GM12878 (cell line): Measurements from ENCODE around the gene COL17A1. TPM values are rescaled to one million over a fixed set of nuclear protein-coding genes. Genes with fewer than 3 reads are reported as not detected.

ENCODE experiments used
- ATAC-seq: fragments of 200-7000 bp; cut with Tn5 transposase; 3 replicates; pipeline ENCODE4 v1.9.1; 2020; ENCODE audit warnings: mild to moderate bottlenecking, moderate library complexity
- BruUV-seq: library from RNA; stranded (reverse); fragments of 400-500 nt; replicated peaks from 2 replicates; lab custom pipeline; 2021; lab: Mats Ljungman, UMichigan
- CTCF ChIA-PET: fragments of 300-600 bp; sonication (Branson Sonifier 250); formaldehyde crosslinking; extraction: SDS; loops from one replicate; lab custom pipeline; 2021; ENCODE audit warnings: inconsistent platforms; lab: Yijun Ruan, JAX
- POLR2A ChIA-PET: fragments of 350-600 bp; formaldehyde crosslinking; extraction: SDS; loops from one replicate; lab custom pipeline; 2021; ENCODE audit warnings: inconsistent platforms; lab: Charles Lee
- RAD21 ChIA-PET: fragments of 300-600 bp; sonication (Branson Sonifier 250); formaldehyde crosslinking; loops from one replicate; lab custom pipeline; 2023; ENCODE audit warnings: antibody characterized with exemption; ENCODE audit not compliant: unreplicated experiment; lab: Charles Lee
- SMC1A ChIA-PET: fragments of 300-600 bp; sonication (Branson Sonifier 250); formaldehyde crosslinking; loops from one replicate; lab custom pipeline; 2023; ENCODE audit not compliant: unreplicated experiment, uncharacterized antibody; lab: Charles Lee
- DNase-seq: peaks from one replicate; pipeline ENCODE4 v3.0.0-alpha.2; 2011; ENCODE audit warnings: low read depth, low spot score
- FAIRE-seq: peaks from 3 replicates; lab custom pipeline; 2011; peaks lifted over from hg19 to GRCh38; lab: Jason Lieb, UNC
- H2AFZ ChIP-seq: 2 replicates; pipeline ENCODE4 v1.6.0; 2011; ENCODE audit warnings: low read depth, low read length, control low read depth; ENCODE audit not compliant: control insufficient read depth
- H3K27ac ChIP-seq: 2 replicates; pipeline ENCODE4 v1.5.1; 2011; ENCODE audit warnings: control low read depth; ENCODE audit not compliant: control insufficient read depth, insufficient read depth
- H3K27me3 ChIP-seq, 2 experiments: replicated peaks in 1 of 2; 2 replicates each; pipeline versions ENCODE4 v1.6.0 to v1.6.1; 2011; ENCODE audit warnings: low read length in 1 of 2; ENCODE audit not compliant: control insufficient read depth in 2 of 2, insufficient read depth in 2 of 2
- H3K36me3 ChIP-seq, 2 experiments: 2 replicates each; pipeline ENCODE4 v1.5.1; 2011; ENCODE audit warnings: low read length in 1 of 2; ENCODE audit not compliant: control insufficient read depth in 2 of 2, insufficient read depth in 2 of 2
- H3K4me1 ChIP-seq: 2 replicates; pipeline ENCODE4 v1.6.1; 2011; ENCODE audit warnings: mild to moderate bottlenecking, low read length, moderate library complexity, mixed read lengths; ENCODE audit not compliant: control insufficient read depth, insufficient read depth
- H3K4me2 ChIP-seq: 2 replicates; pipeline ENCODE4 v1.6.0; 2011; ENCODE audit warnings: control low read depth; ENCODE audit not compliant: control insufficient read depth, insufficient read depth
- H3K4me3 ChIP-seq: fragments of 200-600 bp; sonication (generic); 2 replicates; pipeline ENCODE4 v1.5.1; 2016
- H3K79me2 ChIP-seq: 2 replicates; pipeline ENCODE4 v1.6.0; 2011; ENCODE audit warnings: low read length; ENCODE audit not compliant: control insufficient read depth, insufficient read depth
- H3K9ac ChIP-seq: 2 replicates; pipeline ENCODE4 v1.8.0; 2011; ENCODE audit warnings: low read length, control low read depth, mixed read lengths; ENCODE audit not compliant: control insufficient read depth, insufficient read depth
- H3K9me3 ChIP-seq: replicated peaks from 3 replicates; pipeline ENCODE4 v1.5.1; 2011; ENCODE audit warnings: mild to moderate bottlenecking, low read length; ENCODE audit not compliant: control insufficient read depth, insufficient read depth
- H4K20me1 ChIP-seq: 2 replicates; pipeline ENCODE4 v1.6.0; 2011; ENCODE audit not compliant: control insufficient read depth, insufficient read depth
- ASH2L ChIP-seq: fragments of 300-600, 200-600 bp; sonication (generic); IDR thresholded peaks from 2 replicates; pipeline ENCODE4 v1.6.1; 2017; ENCODE audit warnings: low read depth, mild to moderate bottlenecking, borderline replicate concordance
- BCL11A ChIP-seq: IDR thresholded peaks from 2 replicates; pipeline ENCODE4 v1.6.1; 2011; ENCODE audit warnings: low read depth, low read length
- CBX3 ChIP-seq: fragments of 200-600 bp; sonication (generic); IDR thresholded peaks from 2 replicates; pipeline ENCODE4 v1.6.1; 2016; ENCODE audit warnings: low read depth, borderline replicate concordance
- CHD2 ChIP-seq: IDR thresholded peaks from 2 replicates; pipeline ENCODE4 v1.6.1; 2011; ENCODE audit warnings: low read depth, low read length, improper control_type of control experiment, borderline replicate concordance
- E2F8 ChIP-seq: fragments of 450-650 bp; IDR thresholded peaks from 2 replicates; pipeline ENCODE4 v1.6.1; 2018; ENCODE audit warnings: mild to moderate bottlenecking, low read depth, moderate library complexity; ENCODE audit not compliant: partially characterized antibody
- E4F1 ChIP-seq: fragments of 450-650 bp; IDR thresholded peaks from 2 replicates; pipeline ENCODE4 v1.6.1; 2018; ENCODE audit warnings: borderline replicate concordance, mild to moderate bottlenecking; ENCODE audit not compliant: partially characterized antibody
- MEF2B ChIP-seq: fragments of 450-650 bp; IDR thresholded peaks from 2 replicates; pipeline ENCODE4 v1.6.1; 2018; ENCODE audit warnings: mild to moderate bottlenecking, moderate library complexity; ENCODE audit not compliant: partially characterized antibody, poor library complexity, severe bottlenecking
- NFYA ChIP-seq: IDR thresholded peaks from 2 replicates; pipeline ENCODE4 v1.6.1; 2011; ENCODE audit warnings: low read depth, mild to moderate bottlenecking, low read length, improper control_type of control experiment, borderline replicate concordance
- NR2C2 ChIP-seq: IDR thresholded peaks from 2 replicates; pipeline ENCODE4 v1.6.1; 2011; ENCODE audit warnings: borderline replicate concordance, low read depth; ENCODE audit not compliant: control insufficient read depth, insufficient read length
- RB1 ChIP-seq: fragments of 450-650 bp; formaldehyde crosslinking; IDR thresholded peaks from 2 replicates; pipeline ENCODE4 v1.6.1; 2017; ENCODE audit warnings: mild to moderate bottlenecking, borderline replicate concordance
- RUNX3 ChIP-seq: IDR thresholded peaks from 2 replicates; pipeline ENCODE4 v1.6.1; 2012; ENCODE audit warnings: low read length, inconsistent platforms
- WGBS: methylation state at CpG from one replicate; pipeline ENCODE4 v1.1.6; 2016; ENCODE audit warnings: low lambda C conversion rate; ENCODE audit not compliant: insufficient replicate concordance, insufficient coverage; ENCODE audit errors: missing lambda C conversion rate; 5-methylcytosine and 5-hydroxymethylcytosine counted together
- in situ Hi-C: fragments of 300-500 bp; cut with MboI; formaldehyde crosslinking; loops from 9 replicates; pipeline ENCODE4 v1.14.3; 2018; ENCODE audit warnings: mixed read lengths
- intact Hi-C: fragments of 100-400 bp; cut with micrococcal nuclease; formaldehyde crosslinking; loops from one replicate; pipeline ENCODE4 v1.14.2; 2022; ENCODE audit not compliant: unreplicated experiment
- polyA plus RNA-seq, 11 experiments: library from polyadenylated mRNA; depleted of rRNA in 4 of 11; unstranded in 6 of 11; stranded (reverse) in 5 of 11; fragments of >200 nt; fragmentation: Nextera tagmentation in 4 of 11; fragmentation: Illumina TruSeq in 1 of 11; extraction: Ambion mirVana in 4 of 11; extraction: Trizol in 1 of 11; gene quantifications; 1 replicate in 1 of 11; 2 replicates in 10 of 11; pipeline versions ENCODE4 v1.2.1 to v1.2.3, GENCODE V29; 2011 to 2016; ENCODE audit warnings: inconsistent platforms in 2 of 11, missing spikeins in 2 of 11, low read depth in 1 of 11
- total RNA-seq, 4 experiments: library from RNA; depleted of rRNA in 3 of 4; stranded (reverse); fragments of >200 nt in 3 of 4; fragmentation: Illumina TruSeq in 1 of 4; extraction: Trizol in 1 of 4; gene quantifications; 2 replicates each; pipeline versions ENCODE4 v1.2.1 to v1.2.3, GENCODE V29; 2013 to 2021
- TF ChIP-seq, protein P1 (sequence below): IDR thresholded peaks from 2 replicates; pipeline ENCODE4 v1.6.1; 2012; ENCODE audit warnings: low read depth, low read length, improper control_type of control experiment
- TF ChIP-seq, protein P2 (sequence below): fragments of 450-650 bp; IDR thresholded peaks from 2 replicates; pipeline ENCODE4 v1.6.1; 2017; ENCODE audit warnings: mild to moderate bottlenecking, moderate library complexity

Gene COL17A1
- total and polyA plus RNA-seq, 10 of the 15 experiments (the other 5 are each of a cell fraction or from before 2014, with no cell fraction given): 0.08 to 0.22 TPM; not detected in 8

- CTCF ChIA-PET: interaction anchor here (1.5 kb wide), 1 partner anchor 14 kb away, joined by 4 read pairs; no protein-coding TSS in a partner anchor
- no peak for ATAC-seq
- Histone ChIP-seq H3K4me2 (no peak overlapping the region), H3K36me3 (no peaks in the 10 kb centered on the region), H3K4me3 (no peak overlapping the region), H3K79me2 (no peaks in the 10 kb centered on the region), H3K9ac (no peak overlapping the region), H3K9me3 (no peaks in the 10 kb centered on the region), H3K4me1 (no peaks in the 10 kb centered on the region), H2AFZ (no peak overlapping the region), H3K27ac (no peak overlapping the region), H3K27me3 (no peaks in the 10 kb centered on the region; a peak in 1 of 4 replicates), H4K20me1 (no peaks in the 10 kb centered on the region)
- no peak for DNase-seq
- in situ Hi-C loops (no loop called here), intact Hi-C loops (no loop called here)
- BruUV-seq: no TSS peak
- POLR2A ChIA-PET: no interaction called here
- 53% methylated on average over 12 of the region's 12 CpGs for WGBS
- SMC1A ChIA-PET: interaction anchor here (3.6 kb wide), 1 partner anchor 12 kb away, joined by 12 read pairs; no protein-coding TSS in a partner anchor
- no peak for FAIRE-seq
- RAD21 ChIA-PET: interaction anchor here (1.0 kb wide), 1 partner anchor 55 kb away, joined by 3 read pairs; no protein-coding TSS in a partner anchor
- TF ChIP-seq RUNX3 (no peak), RB1 (no peak), E2F8 (no peak), NR2C2 (no peak), BCL11A (no peak), CHD2 (no peak), NFYA (no peak), CBX3 (no peak), MEF2B (no peak), E4F1 (no peak), ASH2L (no peak)
- TF ChIP-seq, protein P1, sequence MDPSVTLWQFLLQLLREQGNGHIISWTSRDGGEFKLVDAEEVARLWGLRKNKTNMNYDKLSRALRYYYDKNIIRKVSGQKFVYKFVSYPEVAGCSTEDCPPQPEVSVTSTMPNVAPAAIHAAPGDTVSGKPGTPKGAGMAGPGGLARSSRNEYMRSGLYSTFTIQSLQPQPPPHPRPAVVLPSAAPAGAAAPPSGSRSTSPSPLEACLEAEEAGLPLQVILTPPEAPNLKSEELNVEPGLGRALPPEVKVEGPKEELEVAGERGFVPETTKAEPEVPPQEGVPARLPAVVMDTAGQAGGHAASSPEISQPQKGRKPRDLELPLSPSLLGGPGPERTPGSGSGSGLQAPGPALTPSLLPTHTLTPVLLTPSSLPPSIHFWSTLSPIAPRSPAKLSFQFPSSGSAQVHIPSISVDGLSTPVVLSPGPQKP: no peak
- TF ChIP-seq, protein P2, sequence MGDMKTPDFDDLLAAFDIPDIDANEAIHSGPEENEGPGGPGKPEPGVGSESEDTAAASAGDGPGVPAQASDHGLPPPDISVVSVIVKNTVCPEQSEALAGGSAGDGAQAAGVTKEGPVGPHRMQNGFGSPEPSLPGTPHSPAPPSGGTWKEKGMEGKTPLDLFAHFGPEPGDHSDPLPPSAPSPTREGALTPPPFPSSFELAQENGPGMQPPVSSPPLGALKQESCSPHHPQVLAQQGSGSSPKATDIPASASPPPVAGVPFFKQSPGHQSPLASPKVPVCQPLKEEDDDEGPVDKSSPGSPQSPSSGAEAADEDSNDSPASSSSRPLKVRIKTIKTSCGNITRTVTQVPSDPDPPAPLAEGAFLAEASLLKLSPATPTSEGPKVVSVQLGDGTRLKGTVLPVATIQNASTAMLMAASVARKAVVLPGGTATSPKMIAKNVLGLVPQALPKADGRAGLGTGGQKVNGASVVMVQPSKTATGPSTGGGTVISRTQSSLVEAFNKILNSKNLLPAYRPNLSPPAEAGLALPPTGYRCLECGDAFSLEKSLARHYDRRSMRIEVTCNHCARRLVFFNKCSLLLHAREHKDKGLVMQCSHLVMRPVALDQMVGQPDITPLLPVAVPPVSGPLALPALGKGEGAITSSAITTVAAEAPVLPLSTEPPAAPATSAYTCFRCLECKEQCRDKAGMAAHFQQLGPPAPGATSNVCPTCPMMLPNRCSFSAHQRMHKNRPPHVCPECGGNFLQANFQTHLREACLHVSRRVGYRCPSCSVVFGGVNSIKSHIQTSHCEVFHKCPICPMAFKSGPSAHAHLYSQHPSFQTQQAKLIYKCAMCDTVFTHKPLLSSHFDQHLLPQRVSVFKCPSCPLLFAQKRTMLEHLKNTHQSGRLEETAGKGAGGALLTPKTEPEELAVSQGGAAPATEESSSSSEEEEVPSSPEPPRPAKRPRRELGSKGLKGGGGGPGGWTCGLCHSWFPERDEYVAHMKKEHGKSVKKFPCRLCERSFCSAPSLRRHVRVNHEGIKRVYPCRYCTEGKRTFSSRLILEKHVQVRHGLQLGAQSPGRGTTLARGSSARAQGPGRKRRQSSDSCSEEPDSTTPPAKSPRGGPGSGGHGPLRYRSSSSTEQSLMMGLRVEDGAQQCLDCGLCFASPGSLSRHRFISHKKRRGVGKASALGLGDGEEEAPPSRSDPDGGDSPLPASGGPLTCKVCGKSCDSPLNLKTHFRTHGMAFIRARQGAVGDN: no peak
Measured at GRCh38 chr10:104067525-104067924, 18.2 kb downstream of the COL17A1 start.
